ENCODE measurements around the gene TCFL5.

The TCFL5 gene

GRCh38 chr20:62884556-62884955, 22.9 kb upstream of the TCFL5 start:
- DNase-seq (ENCODE audit: extremely low read depth, low read depth), result no peak
- no peak for TF ChIP-seq CTCF (IDR thresholded peaks at IDR 0.05; ENCODE audit: low read depth, low read length)

- no peak for DNase-seq (ENCODE audit: extremely low read depth, low read depth)
- TF ChIP-seq CTCF (IDR thresholded peaks at IDR 0.05; ENCODE audit: low read depth, low read length), result no peak
Measured at GRCh38 chr20:62882426-62882825, 20.8 kb upstream of the TCFL5 start.

- TF ChIP-seq CTCF (IDR thresholded peaks at IDR 0.05; ENCODE audit: low read depth, low read length), result no peak
- DNase-seq (ENCODE audit: extremely low read depth, low read depth), result no peak
Measured at GRCh38 chr20:62881662-62882395, 20.2 kb upstream of the TCFL5 start.

GRCh38 chr20:62880935-62881661, 19.5 kb upstream of the TCFL5 start:
- no peak for DNase-seq (ENCODE audit: extremely low read depth, low read depth)
- TF ChIP-seq CTCF (IDR thresholded peaks at IDR 0.05; ENCODE audit: low read depth, low read length), result no peak

- DNase-seq (ENCODE audit: extremely low read depth, low read depth), result no peak
- no peak for TF ChIP-seq CTCF (IDR thresholded peaks at IDR 0.05; ENCODE audit: low read depth, low read length)
Measured at GRCh38 chr20:62880147-62880934, 18.7 kb upstream of the TCFL5 start.

GRCh38 chr20:62879275-62880146, 17.9 kb upstream of the TCFL5 start:
- no peak for TF ChIP-seq CTCF (IDR thresholded peaks at IDR 0.05; ENCODE audit: low read depth, low read length)
- DNase-seq (ENCODE audit: extremely low read depth, low read depth), result no peak
